ENCODE results near the gene SLC25A26. TPM values are rescaled to one million over a fixed set of nuclear protein-coding genes. Genes with fewer than 3 reads are reported as not detected.

The SLC25A26 gene
- total RNA-seq, 2 donors from 2014 or later: 19.1 to 22.4 TPM

GRCh38 chr3:66355394-66355793 is 134.6 kb downstream of the SLC25A26 start:
- no peaks in the 10 kb centered on the region for H3K36me3 ChIP-seq
- no peaks in the 10 kb centered on the region for H3K9me3 ChIP-seq
- H3K4me3 ChIP-seq: no peak overlapping the region
- H3K4me1 ChIP-seq: peaks cover 0 to 12% of the 10 kb centered on the region in 2 donors
- TF ChIP-seq, protein P1, sequence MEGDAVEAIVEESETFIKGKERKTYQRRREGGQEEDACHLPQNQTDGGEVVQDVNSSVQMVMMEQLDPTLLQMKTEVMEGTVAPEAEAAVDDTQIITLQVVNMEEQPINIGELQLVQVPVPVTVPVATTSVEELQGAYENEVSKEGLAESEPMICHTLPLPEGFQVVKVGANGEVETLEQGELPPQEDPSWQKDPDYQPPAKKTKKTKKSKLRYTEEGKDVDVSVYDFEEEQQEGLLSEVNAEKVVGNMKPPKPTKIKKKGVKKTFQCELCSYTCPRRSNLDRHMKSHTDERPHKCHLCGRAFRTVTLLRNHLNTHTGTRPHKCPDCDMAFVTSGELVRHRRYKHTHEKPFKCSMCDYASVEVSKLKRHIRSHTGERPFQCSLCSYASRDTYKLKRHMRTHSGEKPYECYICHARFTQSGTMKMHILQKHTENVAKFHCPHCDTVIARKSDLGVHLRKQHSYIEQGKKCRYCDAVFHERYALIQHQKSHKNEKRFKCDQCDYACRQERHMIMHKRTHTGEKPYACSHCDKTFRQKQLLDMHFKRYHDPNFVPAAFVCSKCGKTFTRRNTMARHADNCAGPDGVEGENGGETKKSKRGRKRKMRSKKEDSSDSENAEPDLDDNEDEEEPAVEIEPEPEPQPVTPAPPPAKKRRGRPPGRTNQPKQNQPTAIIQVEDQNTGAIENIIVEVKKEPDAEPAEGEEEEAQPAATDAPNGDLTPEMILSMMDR (IDR thresholded peaks at IDR 0.05): no peak
- no peak for DNase-seq (ENCODE audit: low spot score)
- no peak overlapping the region for H3K27ac ChIP-seq
- H3K27me3 ChIP-seq: no peaks in the 10 kb centered on the region

DNA sequence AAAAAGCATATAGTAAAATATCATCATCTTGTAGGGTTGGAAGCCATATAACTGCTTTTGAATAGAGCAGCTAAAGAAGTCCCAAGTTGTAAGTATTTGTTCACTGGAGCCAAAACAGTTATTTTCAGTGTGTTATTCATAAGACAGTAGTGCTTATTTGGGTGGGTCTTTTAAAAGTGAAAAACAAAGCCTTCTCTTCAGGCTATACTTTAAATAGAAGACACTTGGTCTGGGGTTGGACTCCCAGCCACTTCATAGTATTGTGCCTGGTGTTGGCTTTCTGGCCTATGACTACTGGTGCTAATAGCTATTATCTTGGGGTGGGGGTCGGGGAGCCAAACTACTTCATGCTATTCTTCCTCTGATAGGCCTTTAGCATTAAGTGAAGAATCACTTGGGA is 135.2 kb downstream of the SLC25A26 start:
- no peak for DNase-seq (ENCODE audit: low spot score)
- H3K27me3 ChIP-seq: no peaks in the 10 kb centered on the region
- peaks cover 0 to 12% of the 10 kb centered on the region in 2 donors for H3K4me1 ChIP-seq
- H3K9me3 ChIP-seq: no peaks in the 10 kb centered on the region
- TF ChIP-seq, protein P1 (IDR thresholded peaks at IDR 0.05): no peak
- no peaks in the 10 kb centered on the region for H3K36me3 ChIP-seq
- H3K4me3 ChIP-seq: no peak overlapping the region
- no peak overlapping the region for H3K27ac ChIP-seq

DNA sequence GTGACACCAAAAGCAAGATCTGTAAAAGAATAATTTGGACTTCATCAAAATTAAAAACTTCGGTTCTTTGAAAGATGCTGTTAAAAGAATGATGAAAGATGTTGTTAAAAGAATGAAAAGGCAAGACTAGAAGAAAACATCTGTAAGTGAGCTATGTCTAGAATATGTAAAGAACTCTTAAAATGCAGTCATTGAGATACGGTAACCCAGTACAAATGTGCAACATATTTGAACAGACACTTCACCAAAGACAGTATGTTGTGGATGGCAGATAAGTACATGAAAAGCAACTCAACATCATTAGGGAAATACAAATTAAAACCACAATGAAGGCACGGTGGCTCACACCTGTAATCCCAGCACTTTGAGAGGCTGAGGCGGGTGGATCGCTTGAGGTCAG is 140.6 kb downstream of the SLC25A26 start:
- H3K4me1 ChIP-seq: peaks cover 0 to 30% of the 10 kb centered on the region in 2 donors
- TF ChIP-seq, protein P1 (IDR thresholded peaks at IDR 0.05): no peak

GRCh38 chr3:66362541-66362941 is 141.7 kb downstream of the SLC25A26 start:
- Histone ChIP-seq H3K9me3 (no peaks in the 10 kb centered on the region), H3K36me3 (no peaks in the 10 kb centered on the region), H3K27me3 (no peaks in the 10 kb centered on the region), H3K4me1 (peaks cover 0 to 41% of the 10 kb centered on the region in 2 donors), H3K27ac (peak overlapping the region; percentile 43 to 84), H3K4me3 (no peak overlapping the region)
- DNase-seq (ENCODE audit: low spot score): no peak
- TF ChIP-seq, protein P1 (IDR thresholded peaks at IDR 0.05): no peak

More for the DNA sequence above, 140.6 kb downstream of the SLC25A26 start:
- no peaks in the 10 kb centered on the region for H3K27me3 ChIP-seq
- no peak overlapping the region for H3K4me3 ChIP-seq
- no peaks in the 10 kb centered on the region for H3K9me3 ChIP-seq
- DNase-seq (ENCODE audit: low spot score): no peak
- H3K36me3 ChIP-seq: no peaks in the 10 kb centered on the region
- peak overlapping the region in 1 of 2 donors; percentile 84 for H3K27ac ChIP-seq

- DNase-seq (ENCODE audit: low spot score): no peak
- peak overlapping the region; percentile 43 to 84 for H3K27ac ChIP-seq
- no peak overlapping the region for H3K4me3 ChIP-seq
- H3K9me3 ChIP-seq: no peaks in the 10 kb centered on the region
- H3K27me3 ChIP-seq: no peaks in the 10 kb centered on the region
- TF ChIP-seq, protein P1 (IDR thresholded peaks at IDR 0.05): no peak
- H3K4me1 ChIP-seq: peaks cover 0 to 41% of the 10 kb centered on the region in 2 donors
- no peaks in the 10 kb centered on the region for H3K36me3 ChIP-seq
Observed at GRCh38 chr3:66363148-66363547, 142.3 kb downstream of the SLC25A26 start.

DNA sequence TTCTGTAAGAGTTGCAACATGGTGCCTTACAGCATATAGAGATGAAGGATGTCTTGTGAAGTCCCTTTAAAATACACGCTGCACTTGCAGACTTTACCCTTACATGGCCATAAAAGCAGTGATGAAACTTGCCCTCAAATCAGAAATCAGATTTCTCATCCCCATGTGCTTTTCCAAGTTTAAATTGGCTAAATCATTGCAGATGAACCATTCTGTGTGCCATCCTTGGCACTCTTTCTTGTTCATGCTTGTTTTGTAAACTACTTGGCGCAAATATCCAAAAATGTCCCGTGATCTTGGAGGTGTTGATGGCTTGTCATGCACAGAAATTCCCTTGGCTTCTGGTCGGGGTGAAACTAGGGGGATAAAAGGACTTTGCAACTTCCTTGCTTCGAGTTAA is 144.3 kb downstream of the SLC25A26 start:
- no peaks in the 10 kb centered on the region for H3K36me3 ChIP-seq
- no peaks in the 10 kb centered on the region for H3K27me3 ChIP-seq
- peak overlapping the region; percentile 73 to 84 for H3K27ac ChIP-seq
- no peak overlapping the region for H3K4me3 ChIP-seq
- no peak for DNase-seq (ENCODE audit: low spot score)
- no peaks in the 10 kb centered on the region for H3K9me3 ChIP-seq
- TF ChIP-seq, protein P1 (IDR thresholded peaks at IDR 0.05): no peak
- H3K4me1 ChIP-seq: peaks cover 0 to 47% of the 10 kb centered on the region in 2 donors
